GM21528 (cell line): ENCODE measurements around the gene KAT7.

Experiments used
- ATAC-seq: cut with Tn5 transposase; IDR thresholded peaks from one replicate; pipeline ENCODE4 v1.9.1; 2021; ENCODE audit warnings: mild to moderate bottlenecking, moderate library complexity; ENCODE audit not compliant: unreplicated experiment, low FRiP score

The KAT7 gene

DNA sequence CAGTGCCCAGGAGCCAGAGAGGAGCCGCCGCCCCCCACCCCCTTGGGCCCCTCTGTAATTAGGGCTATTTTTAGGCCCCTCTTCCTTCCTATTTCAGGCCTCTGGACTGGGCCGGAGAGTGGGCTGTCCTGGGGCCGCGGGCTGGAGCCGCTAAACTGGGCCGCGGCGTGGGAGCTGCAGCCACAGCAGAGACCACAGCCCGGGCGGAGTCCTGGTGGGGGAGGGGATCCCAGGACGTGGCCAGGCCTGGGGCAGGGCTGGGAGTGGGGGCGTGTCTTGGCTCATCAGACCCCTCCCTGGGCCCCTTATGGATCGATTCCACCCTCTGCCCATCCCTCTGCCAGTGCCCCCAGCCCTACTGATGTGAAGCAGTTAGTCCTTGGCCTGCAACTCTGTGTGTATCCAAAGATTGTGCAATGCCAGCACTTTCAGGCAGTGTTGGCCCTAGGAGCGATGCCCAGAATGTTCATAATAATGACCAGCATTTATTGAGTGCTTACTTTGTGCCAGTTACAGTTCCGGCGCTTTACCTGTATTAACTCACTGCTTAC lies 74.4 kb downstream of the KAT7 start:
- ATAC-seq, result no peak

DNA sequence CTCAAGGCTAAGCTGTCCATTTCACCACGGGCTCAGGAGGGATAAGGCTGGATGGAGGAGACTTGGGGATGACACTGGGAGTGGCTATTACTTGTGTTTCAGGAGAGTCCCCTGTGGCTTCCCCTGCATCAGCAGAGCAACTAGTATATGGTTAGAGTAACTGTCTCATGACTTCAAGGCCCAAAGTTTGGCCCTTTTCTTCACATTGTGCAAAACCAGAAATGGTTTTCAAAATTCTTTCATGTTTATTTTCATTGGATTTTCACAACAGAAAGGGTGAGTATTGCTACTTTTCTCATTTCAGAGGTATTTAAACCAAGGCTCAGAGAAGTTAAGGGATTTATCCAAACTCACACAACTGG lies 77.5 kb downstream of the KAT7 start:
- ATAC-seq, result no peak

DNA sequence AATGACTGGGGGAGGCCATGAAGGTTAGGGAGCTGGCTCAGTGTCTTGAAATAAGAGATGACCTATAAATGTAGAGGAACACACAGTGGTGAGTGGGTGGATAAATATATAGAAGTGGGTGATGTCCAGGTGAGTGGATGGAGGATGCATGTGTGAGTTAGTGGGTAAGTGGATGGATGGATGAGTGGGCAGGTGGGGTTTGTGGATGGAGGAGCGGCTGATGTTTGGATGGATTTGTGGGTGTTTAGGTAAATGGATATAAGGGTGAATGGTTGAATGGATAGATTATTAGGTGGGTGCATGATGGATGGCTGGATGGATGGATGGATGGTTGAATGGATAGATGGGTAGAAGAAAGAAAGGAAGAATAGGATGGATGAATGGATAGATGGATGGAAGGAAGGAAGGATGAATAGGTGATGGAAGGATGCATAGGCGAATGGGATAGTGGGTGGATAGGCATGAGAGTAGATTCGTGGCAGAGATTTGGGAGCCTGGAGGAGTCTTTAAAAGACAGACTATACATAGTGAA lies 78.5 kb downstream of the KAT7 start:
- ATAC-seq, result no peak

DNA sequence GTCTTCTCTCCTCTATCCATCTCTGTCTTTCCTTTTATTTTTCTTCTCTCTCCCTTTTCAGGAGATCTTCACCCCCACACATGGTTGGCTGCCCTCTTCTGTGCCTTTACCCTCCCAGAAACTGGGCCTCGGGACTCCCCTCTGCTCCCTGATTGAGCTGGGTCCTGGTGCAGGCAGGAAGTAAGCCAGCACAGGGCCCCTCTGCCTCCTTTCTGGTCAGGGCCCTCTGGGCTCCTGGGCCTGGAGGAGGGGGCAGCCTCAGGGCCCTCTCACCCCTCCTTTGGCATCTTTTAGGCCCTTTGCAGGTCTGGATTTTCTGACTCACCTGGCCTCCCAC lies 80.5 kb downstream of the KAT7 start:
- no peak for ATAC-seq

DNA sequence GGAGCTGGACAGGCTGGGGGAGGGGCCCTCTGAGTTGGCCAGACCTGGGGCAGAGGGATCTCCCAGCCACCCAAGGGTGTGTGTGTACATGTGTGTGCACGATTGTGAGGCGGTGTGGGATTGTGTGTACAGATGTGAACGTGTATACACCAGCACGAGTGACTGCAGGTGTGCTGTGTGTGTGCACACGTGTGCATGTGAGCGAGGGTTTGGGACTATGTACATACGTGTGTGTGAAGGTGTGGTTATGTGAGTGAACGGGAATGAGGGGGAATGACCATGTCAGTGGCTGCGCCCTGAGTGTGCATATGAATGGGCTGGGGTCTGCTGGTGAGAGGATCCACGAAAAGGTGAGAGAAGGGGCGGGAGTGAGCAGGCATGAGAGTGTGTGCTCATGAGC lies 81.8 kb downstream of the KAT7 start:
- ATAC-seq, result no peak

DNA sequence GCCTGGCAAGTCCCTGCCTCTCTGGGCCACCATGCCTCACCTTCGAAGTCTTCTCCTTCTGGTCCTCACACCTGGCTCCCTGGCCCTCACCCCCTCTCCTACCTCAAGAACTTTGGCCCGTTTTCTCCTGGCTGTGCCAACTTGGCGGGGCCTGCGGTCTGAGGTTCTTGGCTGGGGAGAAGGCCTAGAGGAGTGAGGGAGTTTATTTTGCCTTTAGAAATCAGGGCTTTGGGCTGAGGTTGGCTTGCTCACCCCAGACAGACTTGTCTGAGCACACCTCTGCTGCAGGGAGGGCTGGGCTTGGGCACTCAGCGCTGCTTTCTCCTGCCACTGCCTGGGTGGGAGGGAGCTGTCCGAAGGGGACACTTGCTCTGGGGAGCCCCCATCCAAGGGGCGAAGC lies 82.7 kb downstream of the KAT7 start:
- ATAC-seq, result no peak

DNA sequence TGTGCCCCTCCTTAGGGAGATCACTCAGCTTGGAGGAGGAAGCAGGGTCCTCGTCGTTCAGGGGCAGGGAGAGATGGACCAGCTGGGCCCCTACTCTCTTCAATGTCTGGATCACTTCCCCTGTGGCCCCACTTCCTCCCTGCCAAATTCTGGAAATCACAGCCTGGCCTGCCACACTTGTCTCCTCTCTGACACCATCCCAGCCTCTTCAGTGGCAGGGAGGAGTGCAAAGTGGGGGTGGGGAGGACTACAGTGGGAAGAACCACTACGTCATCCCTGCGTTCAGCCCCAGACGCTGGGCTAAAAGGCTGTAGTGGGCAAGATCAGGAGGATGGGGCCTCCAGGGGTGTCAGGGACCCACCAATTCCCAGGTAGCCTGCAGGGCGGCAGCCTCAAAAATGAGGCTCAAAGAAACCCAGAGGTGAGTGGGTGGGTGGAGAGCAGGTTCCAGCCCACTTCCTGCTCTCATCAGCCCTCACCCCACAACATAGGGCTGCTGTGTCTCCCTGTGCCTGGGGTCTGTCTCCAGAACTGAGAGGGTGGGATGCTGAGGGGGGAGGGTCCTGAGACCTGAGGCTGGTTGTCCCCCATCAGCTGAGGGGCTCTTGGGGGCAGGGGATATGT lies 84.4 kb downstream of the KAT7 start:
- no peak for ATAC-seq

DNA sequence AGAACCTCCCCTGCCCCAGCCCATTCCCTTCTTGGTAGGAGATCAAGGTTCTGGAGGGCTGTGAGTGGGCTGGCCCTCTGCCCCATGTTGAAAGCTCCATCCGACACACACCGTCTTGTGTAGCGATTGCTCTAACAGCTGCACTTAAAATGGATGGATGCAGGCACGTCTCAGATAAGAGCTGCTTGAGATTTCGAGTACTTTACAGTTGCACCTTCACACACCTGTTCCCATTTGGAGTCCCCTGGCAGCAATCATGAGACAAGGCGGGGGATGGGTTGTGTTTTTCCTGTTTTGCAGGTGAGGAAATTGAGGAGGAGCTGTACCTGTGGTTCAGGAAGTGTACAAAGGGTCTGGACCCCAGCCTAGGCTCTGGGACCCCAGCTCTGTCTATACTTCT lies 85.0 kb downstream of the KAT7 start:
- no peak for ATAC-seq

DNA sequence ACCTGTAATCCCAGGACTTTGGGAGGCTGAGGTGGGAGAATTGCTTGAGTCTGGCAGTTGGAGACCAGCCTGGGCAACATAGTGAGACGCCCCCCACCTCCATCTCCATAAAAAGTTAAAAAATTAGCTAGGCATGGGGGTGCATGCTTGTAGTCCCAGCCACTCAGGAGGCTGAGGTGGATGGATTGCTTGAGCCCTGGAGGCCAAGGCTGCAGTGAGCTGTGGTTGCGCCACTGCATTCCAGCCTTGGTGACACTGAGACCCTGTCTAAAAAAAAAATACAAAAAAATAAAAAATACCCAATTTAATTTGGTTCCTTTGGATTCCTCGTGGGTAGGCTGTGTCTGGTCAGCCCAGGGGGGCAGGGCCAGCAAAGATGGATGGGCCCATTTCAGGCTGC lies 85.4 kb downstream of the KAT7 start:
- ATAC-seq, result no peak

DNA sequence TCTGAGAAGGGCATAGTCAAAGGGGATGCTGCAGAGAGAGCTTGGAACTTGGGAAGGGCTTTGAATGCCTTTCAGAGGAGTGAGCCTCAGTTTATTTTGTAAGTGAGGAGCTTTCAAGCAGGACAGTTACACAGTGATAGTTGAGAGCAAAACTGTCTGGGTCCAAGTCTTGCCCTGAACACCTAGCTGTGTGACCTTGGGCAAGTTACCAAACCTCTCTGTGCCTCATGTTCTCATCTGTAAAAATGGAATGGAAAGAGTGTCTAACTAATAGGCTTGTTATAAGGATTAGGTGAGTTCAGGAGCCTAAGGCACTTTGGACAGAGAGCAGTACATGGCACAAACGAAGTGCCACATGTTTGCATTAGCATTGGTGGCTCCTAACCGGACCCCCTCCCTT lies 86.4 kb downstream of the KAT7 start:
- ATAC-seq, result no peak

DNA sequence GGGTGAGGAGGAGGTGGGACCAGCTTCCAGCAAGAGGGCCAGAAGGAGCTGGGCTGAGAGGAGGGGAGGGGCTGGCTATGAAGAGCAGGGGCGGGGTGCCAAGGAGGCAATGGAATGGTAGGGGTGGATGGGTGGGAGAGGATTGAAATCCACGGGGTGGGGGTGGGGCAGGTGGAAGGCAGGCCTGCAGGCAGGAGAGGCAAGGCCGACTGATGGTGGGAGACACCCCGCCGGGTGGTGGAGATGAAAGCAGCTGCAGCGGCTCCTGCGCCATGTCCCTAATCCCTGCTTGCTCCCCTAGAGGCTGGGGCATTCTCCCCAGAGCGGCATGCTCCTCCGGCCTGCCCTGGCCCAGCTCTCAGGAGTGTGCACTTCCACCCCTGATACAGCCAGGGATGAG lies 87.2 kb downstream of the KAT7 start:
- no peak for ATAC-seq

DNA sequence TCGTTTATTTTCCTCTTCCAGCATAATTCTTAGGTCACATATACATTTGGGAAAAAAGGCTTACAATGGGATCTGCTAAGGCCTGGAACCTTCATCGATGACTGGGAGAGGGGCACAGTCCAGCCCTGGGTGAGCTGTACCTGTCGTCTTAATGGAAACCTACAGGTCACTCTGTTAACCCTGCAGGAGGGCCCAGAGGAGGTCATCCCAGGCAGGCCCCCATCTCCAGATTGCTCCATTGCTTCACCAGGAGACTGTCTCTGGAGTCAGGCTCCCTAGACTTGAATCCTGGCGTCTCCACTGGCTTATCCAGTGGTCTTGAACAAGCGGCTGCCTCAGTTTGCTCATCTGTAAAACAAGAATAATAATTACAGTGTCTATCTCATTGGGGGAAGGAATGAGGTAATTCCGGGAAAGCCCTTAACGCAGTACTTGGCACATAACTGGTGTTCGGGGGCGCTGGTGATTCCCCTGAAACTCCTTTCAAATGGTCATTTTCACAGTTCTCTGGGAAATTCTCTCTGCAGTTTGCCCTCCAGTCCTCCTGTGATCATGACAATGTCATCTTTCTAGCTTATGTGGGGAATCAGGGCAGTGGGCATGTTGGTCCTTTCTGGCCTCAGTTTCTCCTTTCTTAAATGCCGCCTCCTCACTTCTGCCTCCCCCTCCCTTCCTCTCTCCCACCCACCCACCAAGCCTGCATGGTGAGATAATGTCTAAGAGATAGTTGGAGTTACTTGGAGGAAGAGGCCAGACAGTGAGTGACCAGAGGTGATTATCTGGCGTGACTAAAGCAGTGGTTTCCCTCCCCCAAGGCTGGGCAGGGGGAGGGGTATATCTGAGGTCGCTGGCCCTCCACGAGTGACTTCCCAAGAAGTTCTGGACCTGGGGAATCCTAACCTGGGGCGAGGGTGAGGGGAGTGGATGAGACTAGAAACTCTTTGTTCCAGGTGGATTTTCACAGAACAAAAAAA lies 90.7 kb downstream of the KAT7 start:
- no peak for ATAC-seq

DNA sequence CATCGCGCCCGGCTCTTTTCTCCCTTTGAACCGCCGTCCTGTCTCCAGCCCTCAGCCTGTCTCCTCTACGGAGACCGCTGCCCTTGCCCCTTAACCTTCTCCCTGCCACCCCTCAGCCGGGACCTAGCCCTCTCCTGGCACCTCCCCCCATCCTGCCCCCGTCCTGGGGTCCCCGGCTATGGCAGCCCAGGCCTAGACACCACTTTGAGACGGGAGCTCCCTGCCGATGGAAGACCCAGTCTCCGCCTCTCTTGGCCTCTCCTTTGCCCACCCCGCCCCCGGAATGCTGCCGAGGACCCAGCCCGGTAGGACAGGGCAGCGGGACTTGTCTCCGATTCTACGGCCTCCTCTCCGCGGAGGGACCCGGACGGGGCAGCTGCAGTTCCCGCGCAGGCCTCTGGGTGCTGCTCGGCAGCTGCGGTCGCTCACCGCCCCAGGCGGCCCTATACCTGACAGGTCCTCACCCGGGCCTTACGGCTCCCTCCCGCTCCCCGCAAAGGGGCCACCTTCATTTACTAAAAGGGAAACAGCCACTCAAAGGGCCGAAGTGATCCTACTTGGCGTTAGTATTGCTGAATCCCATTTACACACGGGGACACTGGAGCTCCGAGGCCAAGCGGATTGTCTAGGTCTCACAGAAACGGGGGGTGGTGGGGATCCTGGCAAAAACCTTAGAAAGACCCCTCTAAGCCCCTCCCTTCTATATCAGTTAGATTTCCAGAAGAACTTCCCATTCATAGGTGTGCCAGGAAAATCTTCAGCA lies 92.0 kb downstream of the KAT7 start:
- ATAC-seq, result no peak

DNA sequence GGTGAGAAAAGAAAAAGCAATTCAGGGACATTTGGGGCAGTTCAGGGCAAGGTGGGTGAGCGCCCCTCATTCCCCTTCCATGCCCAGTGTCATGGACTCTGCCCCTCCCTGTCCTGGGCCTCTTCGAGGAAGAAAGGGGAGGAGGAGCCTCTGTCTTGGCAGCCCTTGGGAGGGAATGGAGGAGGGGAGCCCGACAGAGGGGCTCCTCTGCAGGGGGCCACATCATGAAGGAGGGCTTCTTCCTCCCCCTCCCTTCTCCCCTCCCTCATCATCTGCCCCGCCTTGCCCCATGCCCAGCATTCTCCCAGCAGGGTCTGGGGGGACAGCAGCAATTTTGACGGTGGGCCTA lies 92.5 kb downstream of the KAT7 start:
- ATAC-seq, result no peak

DNA sequence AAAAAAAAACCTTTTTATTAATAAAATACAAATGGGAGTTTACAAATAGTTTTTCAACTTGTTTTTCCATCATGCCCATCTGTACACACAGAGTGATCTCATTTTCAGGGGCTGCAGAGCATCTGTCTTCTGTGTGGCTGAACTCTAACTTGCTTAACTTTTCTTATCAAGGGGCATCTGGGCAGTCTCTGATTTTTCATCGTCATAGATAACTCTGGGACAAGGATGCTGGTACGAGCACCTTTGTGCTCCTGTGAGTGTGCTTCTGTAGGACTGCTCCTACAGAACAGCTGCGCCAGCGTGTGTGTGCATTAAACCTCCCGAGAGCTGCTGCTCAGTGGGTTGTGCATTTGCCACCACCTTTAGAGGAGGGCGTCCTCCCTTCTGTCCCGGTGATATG lies 94.0 kb downstream of the KAT7 start:
- ATAC-seq, result no peak
